ENCODE results near the gene TFDP1. TPM values are rescaled to one million over a fixed set of nuclear protein-coding genes. Genes with fewer than 3 reads are reported as not detected.

The TFDP1 gene
- total RNA-seq, 4 donors from 2014 or later, result 10.3 to 101 (median 52.3) TPM

DNA sequence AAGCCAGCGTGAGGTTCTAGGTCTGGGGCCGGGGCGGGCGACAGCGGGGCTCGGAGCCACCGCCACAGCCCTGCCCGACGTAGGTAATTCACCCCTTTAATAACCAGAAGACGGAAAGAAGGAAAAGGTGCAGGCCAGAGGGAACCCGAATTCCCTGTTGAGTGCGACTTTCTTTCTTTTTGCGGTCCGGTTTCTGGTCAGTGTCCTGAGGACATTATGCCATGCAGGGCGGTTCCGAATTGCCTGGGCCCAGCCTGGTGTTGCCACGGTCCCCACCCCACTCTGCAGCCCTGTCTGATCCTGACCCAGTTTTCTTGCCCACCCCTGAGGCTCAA is 18.4 kb upstream of the TFDP1 start:
- no peaks in the 10 kb centered on the region for H3K27me3 ChIP-seq
- TF ChIP-seq POLR2A (IDR thresholded peaks at IDR 0.05), result no peak
- TF ChIP-seq, protein P1, sequence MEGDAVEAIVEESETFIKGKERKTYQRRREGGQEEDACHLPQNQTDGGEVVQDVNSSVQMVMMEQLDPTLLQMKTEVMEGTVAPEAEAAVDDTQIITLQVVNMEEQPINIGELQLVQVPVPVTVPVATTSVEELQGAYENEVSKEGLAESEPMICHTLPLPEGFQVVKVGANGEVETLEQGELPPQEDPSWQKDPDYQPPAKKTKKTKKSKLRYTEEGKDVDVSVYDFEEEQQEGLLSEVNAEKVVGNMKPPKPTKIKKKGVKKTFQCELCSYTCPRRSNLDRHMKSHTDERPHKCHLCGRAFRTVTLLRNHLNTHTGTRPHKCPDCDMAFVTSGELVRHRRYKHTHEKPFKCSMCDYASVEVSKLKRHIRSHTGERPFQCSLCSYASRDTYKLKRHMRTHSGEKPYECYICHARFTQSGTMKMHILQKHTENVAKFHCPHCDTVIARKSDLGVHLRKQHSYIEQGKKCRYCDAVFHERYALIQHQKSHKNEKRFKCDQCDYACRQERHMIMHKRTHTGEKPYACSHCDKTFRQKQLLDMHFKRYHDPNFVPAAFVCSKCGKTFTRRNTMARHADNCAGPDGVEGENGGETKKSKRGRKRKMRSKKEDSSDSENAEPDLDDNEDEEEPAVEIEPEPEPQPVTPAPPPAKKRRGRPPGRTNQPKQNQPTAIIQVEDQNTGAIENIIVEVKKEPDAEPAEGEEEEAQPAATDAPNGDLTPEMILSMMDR (IDR thresholded peaks at IDR 0.05), result no peak
- H3K27ac ChIP-seq, result no peak overlapping the region
- no peaks in the 10 kb centered on the region for H3K36me3 ChIP-seq
- no peak overlapping the region for H3K4me3 ChIP-seq
- no peaks in the 10 kb centered on the region for H3K4me1 ChIP-seq
- intact Hi-C loops (cut with DNase I; ENCODE audit: low total_unique reads), result no loop called here
- H3K9me3 ChIP-seq, result no peaks in the 10 kb centered on the region
- no peak for DNase-seq

DNA sequence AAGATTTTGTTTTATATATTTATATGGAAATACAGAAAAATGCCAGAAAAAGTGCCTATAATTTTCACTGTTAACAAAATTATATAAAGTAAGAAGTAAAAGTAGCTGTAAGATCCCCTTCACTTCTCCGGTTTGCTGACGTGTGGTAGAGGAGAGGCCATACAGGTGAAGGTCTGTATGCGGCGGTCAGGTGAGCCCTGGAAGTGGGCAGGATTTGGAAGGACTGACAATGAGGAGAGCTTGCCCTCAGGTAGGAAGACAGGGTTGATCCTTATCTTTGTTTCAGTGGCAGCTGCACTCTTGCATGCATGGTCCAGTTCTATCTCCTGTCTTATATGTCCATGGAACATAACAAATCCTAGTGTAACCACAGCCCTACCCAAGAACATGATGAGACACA is 16.9 kb upstream of the TFDP1 start:
- Histone ChIP-seq H3K36me3 (no peaks in the 10 kb centered on the region), H3K4me3 (no peak overlapping the region), H3K27ac (no peak overlapping the region), H3K27me3 (no peaks in the 10 kb centered on the region), H3K9me3 (peaks cover 0 to 5% of the 10 kb centered on the region in 2 donors), H3K4me1 (no peaks in the 10 kb centered on the region)
- intact Hi-C loops (cut with DNase I; ENCODE audit: low total_unique reads), result no loop called here
- TF ChIP-seq, protein P1 (IDR thresholded peaks at IDR 0.05), result no peak
- TF ChIP-seq POLR2A (IDR thresholded peaks at IDR 0.05), result no peak
- no peak for DNase-seq

DNA sequence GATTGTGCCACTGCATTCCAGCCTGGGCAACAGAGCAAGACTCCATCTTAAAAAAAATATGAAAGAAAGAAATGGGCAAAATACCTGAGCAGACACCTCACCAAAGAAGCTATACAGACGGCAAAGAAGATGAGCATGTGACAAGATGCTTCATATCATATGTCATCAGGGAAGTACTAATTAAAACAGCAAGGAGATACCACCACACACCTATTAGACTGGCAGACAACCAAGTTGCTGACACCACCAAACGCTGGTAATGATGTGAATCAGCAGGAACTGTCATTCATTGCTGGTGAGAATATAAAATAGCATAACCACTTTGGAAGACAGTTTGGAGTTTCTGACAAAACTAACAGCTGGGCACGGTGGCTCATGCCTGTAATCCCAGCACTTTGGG is 11.5 kb upstream of the TFDP1 start:
- intact Hi-C loops (cut with DNase I; ENCODE audit: low total_unique reads), result no loop called here
- Histone ChIP-seq H3K36me3 (no peaks in the 10 kb centered on the region), H3K4me3 (no peak overlapping the region), H3K27me3 (no peaks in the 10 kb centered on the region), H3K4me1 (no peaks in the 10 kb centered on the region), H3K9me3 (peaks cover 0 to 18% of the 10 kb centered on the region in 2 donors), H3K27ac (no peak overlapping the region)
- TF ChIP-seq, protein P1 (IDR thresholded peaks at IDR 0.05), result no peak
- no peak for TF ChIP-seq POLR2A (IDR thresholded peaks at IDR 0.05)
- no peak for DNase-seq

DNA sequence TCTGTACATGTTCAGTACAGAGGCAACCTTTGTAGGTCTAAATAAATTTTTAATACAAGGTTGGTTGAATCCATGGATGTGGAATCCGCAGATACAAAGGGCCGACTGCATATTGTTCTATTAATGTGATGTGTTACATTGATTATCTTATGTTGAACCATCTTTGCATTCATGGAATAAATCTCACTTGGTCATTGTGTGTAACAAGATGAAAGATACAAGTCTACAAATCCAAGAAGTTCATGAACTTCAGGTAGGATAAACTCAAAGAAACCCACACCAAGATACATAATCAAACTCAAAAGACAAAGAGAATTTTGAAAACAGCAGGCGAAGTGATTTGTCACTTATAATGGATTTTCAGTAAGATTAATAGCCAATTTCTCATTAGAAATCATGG is 8.0 kb upstream of the TFDP1 start:
- TF ChIP-seq POLR2A (IDR thresholded peaks at IDR 0.05), result no peak
- TF ChIP-seq, protein P1 (IDR thresholded peaks at IDR 0.05), result no peak
- Histone ChIP-seq H3K9me3 (peaks cover 0 to 18% of the 10 kb centered on the region in 2 donors), H3K27ac (no peak overlapping the region)

DNA sequence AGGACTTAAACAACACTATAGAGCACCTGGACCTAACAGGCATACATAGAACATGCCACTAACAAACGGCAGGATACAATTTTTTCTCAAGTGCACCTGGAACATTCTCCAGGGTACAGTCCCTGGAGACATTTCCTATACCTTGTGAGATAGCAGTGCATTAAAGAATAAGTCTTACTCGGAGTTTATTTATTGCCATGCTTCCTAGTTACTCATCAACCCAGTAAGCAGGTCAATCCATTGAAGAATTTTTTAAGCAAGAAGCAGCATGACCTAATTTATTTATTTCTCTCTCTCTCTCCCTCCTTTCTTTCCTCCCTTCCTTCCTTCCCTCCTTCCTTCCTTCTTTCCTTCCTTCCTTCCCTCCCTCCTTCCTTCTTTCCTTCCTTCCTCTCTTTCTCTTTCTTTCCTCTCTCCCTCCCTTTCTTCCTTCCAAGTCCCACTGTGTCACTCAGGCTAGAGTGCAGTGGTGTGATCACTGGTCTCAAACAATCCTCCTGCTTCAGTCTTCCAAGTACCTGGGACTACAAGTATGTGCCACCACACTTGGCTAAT is 6.6 kb upstream of the TFDP1 start:
- intact Hi-C loops (cut with DNase I; ENCODE audit: low total_unique reads), result no loop called here
- no peaks in the 10 kb centered on the region for H3K36me3 ChIP-seq
- no peak overlapping the region for H3K4me3 ChIP-seq
- H3K9me3 ChIP-seq, result peaks cover 0 to 13% of the 10 kb centered on the region in 2 donors
- H3K27ac ChIP-seq, result no peak overlapping the region
- no peak for DNase-seq
- no peaks in the 10 kb centered on the region for H3K27me3 ChIP-seq
- H3K4me1 ChIP-seq, result no peaks in the 10 kb centered on the region
- TF ChIP-seq, protein P1 (IDR thresholded peaks at IDR 0.05), result no peak
- TF ChIP-seq POLR2A (IDR thresholded peaks at IDR 0.05), result no peak

More for the DNA sequence above, 8.0 kb upstream of the TFDP1 start:
- Histone ChIP-seq H3K4me3 (no peak overlapping the region), H3K36me3 (no peaks in the 10 kb centered on the region), H3K4me1 (no peaks in the 10 kb centered on the region), H3K27me3 (no peaks in the 10 kb centered on the region)
- DNase-seq, result no peak
- intact Hi-C loops (cut with DNase I; ENCODE audit: low total_unique reads), result no loop called here

All from uterus (tissue), 4 donors.